ENCODE results near the gene AK9.

- TF ChIP-seq POLR2A (IDR thresholded peaks at IDR 0.05; ENCODE audit: low read length) = no peak
- no peak for TF ChIP-seq GATA1 (IDR thresholded peaks at IDR 0.05; ENCODE audit: low read depth, low read length)
Observed at GRCh38 chr6:109471105-109471810, 219.7 kb downstream of the AK9 start.

Measured in erythroblast (primary cell).